Right kidney (tissue), 1 donor: ENCODE results near the gene SIX6.

Source experiments
- DNase-seq: peaks from one replicate; pipeline ENCODE4 v3.0.0-alpha.2; 2016

The SIX6 gene

GRCh38 chr14:60514378-60514740 lies 5.4 kb downstream of the SIX6 start:
- no peak for DNase-seq

- peak; percentile 68 for DNase-seq
Observed at GRCh38 chr14:60514741-60515491, 6.0 kb downstream of the SIX6 start.

DNA sequence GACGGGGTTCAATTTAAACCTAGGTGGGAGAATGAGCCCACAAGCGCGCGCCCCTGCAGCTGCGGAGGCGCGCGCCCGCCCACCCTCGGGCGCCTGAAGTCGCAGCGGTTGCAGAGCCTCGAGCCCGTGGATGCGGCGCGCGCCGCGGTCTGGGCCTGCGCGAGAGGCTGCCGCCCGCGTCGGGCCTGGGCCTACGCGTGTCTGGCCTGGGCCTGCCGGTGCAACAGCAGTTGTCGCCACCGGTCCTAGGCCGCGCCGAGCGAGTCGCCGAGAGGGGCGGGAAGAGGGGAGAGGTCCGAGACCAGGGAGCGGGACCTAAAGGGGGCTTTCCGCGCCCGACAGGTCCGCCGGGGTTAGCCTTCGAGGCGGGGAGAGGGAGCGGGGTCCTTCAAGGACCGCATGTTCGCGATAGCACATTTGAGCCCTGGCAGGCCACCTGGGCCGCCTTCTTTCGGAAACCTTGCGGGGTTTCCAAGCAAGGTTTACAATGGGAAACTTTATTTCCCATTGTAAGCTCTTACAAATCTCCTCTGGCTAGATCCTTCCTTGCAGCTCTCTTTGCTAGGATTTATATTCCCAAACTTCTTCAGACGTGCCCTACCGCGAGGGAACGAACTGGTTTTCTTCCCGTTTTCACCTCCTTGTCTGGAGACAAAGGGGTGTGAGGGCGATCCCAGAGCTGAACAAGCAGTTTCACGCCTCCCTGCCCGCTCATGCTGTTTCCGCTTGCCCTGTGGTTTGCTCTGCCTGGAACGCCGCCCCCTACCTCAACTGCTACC lies 6.8 kb downstream of the SIX6 start:
- peak; percentile 75 for DNase-seq

DNA sequence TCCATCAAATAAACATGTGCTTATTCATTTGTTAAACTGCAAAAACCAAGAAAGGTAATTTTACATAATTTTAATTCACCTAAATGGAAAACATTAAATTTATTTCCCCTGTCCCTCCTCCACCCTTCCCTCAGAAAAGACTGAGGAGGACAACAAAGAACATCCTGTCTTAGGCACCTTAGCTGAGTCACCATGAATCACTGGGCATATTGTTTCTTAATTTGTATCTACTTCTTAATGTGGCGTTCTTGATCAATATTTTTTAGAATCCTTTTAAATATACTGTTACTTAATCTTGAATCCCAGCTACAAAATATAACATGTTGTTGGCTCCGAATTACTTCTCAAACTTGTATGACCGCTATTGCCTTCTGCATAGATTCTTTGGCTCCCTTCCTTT lies 23.5 kb downstream of the SIX6 start:
- DNase-seq: no peak

DNA sequence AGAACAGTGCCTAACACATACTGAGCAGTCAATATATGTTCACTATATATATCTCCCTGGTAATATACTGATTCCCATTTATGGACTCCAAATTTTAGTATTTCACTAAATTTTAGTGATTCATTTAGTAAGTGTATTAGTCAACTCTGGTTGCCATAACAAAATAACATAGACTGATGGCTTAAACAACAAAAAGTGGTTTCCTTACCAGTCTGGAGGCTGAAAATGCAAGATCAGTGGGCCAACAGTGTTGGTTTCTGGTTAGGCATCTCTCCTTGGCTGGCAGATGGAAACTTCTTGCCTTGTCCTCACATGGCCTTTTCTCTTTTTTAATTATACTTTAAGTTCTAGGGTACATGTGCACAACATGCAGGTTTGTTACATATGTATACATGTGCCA lies 28.7 kb downstream of the SIX6 start:
- DNase-seq: no peak

GRCh38 chr14:60544659-60545058 lies 35.7 kb downstream of the SIX6 start:
- DNase-seq: no peak

DNA sequence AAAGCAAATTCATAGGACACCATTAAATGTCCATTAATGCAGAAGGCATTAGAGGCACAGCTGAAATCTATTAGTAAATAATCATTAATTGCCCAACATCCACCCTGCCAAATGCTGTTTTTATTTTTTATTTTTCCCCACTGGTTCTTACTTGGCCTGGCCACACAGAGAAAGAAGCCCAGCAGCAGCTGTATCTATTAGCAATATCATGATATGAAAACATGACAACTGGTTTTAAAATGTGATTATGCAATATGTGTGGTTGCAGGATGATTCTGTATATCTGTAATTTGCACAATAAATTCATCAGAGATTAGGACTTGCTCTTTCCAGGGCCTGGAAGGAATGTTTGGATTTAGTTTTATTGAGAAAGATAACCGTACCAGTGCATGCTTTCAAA lies 44.9 kb downstream of the SIX6 start:
- no peak for DNase-seq

DNA sequence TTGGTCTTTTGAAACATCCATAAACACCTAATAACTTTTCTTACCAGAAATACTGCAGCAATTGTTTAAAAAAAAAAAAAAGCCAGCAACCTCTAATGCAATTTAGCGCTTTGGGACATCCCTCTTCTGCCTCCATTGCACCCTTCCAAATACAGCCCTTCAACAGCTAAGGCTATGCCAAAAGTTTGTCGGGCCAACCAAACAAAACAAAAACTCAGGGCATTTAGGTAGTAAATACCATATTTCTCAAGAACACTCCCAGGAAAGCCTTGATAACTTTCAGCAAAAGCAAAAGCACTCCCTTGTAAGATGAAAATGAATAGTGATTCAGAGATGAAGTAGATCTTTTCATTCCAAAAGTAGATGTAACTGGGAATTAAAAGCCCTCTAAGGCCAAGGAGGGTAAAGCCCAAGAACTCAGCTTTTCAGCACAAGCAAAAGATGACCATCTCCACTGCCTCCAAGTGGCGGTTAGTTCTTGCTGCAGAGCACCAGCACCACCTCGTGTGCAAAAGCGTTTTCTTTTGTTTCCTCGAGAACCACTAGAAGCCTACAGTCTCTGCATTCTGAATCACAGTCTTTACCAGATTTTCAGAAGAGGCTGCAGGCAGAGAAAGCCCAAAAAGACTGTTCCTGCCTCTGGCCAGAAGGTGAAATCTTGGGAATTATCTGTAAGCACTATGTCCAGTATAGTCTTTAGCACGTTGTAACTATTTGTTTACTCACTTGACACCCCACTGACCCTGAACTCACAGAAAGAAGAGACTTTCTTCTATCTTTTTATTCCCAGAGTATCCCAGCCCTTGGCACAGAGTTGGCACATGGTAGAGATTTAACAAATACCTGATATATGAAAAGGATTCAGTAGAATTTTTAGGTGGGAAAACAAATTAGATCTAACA lies 53.1 kb downstream of the SIX6 start:
- peak; percentile 18 for DNase-seq
